Muscle of arm (tissue), 12 donors: ENCODE results near the gene DOCK2. TPM values are rescaled to one million over a fixed set of nuclear protein-coding genes. Genes with fewer than 3 reads are reported as not detected.
"Not testable (repeated sequence)": the region's sequence is repeated elsewhere in the genome, so short reads cannot be mapped to it uniquely, and the experiment has no call there.

Experiments used
- DNase-seq: peaks from one replicate; pipeline ENCODE4 v3.0.0-alpha.2; 2013
- polyA plus RNA-seq, 12 donors: library from polyadenylated mRNA; unstranded; fragments of 120-200 nt; gene quantifications; one replicate each; pipeline ENCODE4 v1.2.1, GENCODE V29; 2013; ENCODE audit not compliant: insufficient read length in 12 of 12

DOCK2 gene
- polyA plus RNA-seq, 12 donors: 2.7 to 18.3 (median 3.6) TPM; not detected in 1

DNA sequence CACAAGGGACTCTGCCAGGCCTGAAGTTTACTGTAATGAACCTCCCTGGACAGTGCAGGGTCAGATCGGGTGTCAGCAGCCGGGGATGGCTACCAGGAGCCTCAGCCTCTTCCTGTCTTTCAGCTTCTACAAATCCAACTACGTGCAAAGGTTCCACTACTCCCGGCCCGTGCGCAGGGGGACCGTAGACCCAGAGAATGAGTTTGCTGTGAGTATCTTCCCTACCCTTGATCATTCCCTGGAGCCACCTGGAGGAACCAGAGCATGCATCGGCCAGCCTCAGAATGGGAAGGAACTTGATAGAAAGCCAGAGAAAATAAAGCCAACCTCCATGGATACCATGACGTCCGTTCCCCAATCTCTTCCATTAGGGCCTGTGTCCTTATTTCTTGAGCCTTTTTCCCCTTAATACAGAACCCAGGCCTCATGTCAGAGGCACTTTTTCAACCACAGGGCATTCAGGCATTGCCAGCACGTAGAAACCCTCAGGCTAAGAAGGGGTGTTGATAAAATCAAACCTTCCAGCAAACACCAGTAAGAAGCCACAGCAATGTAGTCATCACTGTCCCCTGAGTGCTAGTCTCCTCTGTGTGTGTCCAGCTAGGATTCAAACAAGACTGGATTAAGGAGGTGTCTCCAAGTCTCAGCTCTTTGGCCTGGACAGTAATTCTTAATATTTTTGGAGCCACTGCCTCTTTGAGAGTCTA lies 419.6 kb downstream of the DOCK2 start:
- DNase-seq: no peak

DNA sequence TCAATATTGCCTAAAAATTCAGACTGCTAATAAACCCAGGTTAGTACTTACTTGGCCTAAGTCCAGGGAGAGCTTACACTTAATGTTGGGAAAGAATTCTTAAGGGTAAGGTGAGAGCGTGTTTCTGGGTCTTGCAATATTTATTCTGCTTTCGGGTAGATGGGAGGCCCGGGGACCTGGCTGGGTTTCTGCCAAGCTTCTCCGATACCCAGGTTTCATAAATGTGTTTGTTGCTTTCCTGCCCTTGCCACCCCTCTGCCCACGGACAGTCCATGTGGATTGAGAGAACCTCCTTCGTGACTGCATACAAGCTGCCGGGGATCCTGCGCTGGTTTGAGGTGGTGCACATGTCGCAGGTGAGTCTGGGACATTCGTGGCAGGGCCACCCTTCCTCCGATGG lies 420.2 kb downstream of the DOCK2 start:
- DNase-seq: no peak

DNA sequence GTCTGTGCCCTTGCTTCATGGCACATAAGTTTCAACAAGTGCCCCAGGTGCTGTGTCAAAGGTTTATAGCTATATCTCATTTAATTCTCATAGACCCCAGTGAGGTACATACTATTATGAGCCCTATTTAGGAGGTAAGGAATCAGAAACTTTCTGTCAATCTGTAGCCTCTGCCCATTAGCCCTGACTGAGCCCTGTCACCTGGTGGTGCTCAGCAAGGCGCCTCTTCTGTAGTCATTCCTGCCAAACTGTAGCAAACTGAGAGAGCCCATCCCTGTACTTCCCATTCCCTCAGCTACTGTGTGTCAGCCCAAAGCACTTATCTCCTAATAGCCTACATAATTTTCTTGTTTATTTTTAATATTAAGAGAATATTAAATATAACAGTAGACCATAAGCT lies 422.1 kb downstream of the DOCK2 start:
- DNase-seq: no peak

DNA sequence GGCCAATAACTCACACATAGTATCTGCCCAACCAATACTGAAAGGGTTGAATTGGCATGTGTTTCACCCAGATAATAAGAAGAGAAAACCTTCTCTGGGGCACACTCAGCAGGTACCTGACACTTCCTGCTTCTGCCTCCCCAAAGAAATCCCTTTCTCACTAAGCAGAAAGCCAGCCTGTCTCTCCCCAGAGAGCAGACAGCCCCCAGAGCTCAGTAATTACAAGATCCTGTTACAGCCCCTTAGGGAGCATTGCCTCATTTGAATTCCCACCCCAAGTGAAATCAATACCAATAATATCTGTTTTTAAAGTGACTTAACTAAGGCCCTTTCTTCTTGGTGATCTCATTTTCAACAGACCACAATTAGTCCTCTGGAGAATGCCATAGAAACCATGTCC lies 430.1 kb downstream of the DOCK2 start:
- DNase-seq: no peak

DNA sequence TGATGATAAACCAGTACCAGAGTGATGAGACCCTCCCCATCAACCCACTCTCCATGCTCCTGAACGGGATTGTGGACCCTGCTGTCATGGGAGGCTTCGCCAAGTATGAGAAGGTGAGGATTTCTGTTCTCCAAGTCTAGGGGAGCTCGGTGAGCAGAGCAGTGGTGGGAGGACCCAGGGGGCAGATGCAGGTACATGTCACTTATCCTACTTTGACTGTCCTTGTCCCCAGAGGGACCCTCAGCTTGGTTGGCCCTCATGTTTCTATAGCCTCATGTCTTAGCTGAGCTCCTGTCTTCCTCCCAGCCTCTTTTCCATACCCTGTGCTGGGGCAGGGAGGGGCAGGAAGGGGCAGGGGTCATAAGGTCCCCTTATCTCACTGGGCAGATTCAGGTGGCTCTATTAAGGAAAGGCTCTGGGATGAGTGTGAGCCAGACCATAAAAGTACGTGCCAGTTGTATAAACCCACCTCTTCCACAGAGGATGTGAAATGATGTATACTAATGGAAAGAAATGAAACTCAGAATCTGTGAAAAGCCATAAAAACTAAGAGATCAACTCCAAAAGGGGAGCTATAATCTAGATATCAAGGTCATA lies 430.6 kb downstream of the DOCK2 start:
- no peak for DNase-seq

DNA sequence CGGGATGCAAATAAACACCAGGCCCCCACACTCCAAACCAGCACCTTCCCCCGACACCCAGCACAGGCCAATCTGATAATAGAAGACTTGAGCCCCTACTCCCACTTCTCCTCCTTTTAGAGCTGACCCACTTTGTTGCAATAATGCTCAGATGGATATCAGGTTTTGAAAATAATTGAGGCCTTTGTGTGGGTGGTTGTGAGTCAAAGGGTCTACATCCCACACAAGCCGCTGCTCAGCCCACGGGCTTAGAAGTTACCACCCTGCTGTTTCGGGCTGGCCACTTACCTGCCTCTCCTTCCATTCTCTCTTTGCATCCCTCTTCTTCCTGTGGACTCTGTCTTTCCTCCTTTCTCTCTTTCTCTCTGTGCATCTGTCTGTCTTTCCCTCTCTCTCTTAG lies 432.4 kb downstream of the DOCK2 start:
- no peak for DNase-seq

DNA sequence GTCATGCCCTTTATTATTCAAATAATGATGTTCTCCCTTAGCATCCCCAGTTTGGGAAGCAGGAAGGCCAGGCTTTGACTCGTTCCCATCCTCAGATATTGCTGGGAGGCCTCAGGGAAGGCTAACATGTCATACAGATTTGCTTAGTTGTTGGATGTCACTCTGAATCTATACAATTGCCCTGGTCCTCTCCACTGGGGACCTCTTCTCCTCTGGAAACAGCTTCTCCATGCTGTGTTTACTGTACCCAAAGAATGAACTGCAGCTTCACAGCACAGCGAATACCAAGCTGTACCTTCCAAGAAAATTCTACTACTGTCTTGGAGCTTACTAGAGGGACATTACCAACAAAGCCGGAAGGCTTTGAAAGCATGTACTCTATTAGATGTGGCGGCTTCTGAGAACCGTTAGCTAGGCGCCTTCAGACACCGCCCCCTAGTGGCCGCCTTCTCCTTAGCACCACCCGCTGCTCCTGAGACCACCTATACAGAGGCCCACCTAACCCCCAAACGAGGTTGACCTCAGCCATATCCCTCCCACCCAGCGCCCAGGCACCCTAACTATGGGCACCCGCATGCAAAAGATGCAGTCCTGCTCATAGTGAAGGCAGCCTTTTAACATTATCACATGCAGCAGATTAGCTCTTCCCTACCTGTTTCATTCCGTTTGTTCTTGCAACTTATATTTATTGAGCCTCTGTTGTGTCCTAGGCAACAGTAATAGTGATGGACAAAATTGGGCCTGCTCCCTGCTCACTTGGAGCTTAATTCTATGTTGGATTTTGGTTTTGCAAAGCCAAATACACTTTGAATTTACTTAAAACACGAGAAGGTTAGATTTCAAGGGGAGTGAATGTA lies 433.7 kb downstream of the DOCK2 start:
- DNase-seq: peak; percentile 42

DNA sequence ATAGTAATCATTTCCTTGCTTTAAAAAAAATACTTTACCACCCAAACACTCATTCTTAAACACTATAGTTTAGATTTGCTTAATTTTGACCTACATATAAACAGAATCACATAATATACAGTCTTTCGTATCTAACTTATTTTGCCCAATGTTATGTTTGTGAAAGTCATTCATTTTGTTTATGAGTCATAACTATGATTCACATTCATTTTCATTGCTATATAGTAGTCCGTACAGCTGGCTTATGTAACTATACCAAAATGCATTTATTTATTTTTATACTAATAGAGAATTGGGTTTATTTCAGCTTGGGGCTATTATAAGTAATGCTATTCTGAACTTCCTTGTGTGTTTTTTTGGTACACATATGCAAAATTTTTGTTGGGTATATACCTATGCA lies 434.7 kb downstream of the DOCK2 start:
- no peak for DNase-seq

DNA sequence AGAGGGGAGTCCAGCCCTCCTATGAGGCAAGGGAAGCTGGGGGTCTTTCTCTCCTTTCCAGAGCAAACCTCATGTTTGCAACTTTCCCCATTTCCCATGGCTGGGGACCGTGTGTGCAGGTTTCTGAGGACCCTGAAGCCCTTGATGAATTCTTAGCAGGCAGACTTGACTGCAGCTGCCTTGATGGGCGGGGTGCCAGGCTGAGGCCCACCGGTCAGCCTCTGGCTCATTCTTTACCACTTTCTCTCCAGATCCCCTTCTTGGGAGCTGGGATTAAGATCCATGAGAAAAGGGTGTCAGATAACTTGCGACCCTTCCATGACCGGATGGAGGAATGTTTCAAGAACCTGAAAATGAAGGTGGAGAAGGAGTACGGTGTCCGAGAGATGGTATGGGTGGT lies 438.6 kb downstream of the DOCK2 start:
- no peak for DNase-seq

DNA sequence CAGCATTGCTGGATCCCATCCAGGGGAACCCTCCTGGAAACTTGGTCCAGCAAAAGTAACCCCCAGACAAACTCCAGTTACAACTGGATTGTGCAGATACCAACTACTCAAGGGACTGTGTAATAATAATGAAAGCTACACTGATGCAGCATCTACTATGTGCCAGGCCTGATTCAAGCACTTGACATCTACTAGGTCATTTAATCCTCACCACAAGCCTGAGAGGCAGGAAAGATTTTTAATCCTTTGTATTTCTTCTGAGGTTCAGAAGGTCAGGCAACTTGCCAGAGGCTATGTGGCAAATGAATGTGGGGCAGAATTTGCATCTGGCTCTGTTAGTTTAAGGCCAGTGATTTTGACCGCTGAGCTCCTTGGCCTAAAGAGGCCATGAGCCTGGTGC lies 439.1 kb downstream of the DOCK2 start:
- DNase-seq: no peak

DNA sequence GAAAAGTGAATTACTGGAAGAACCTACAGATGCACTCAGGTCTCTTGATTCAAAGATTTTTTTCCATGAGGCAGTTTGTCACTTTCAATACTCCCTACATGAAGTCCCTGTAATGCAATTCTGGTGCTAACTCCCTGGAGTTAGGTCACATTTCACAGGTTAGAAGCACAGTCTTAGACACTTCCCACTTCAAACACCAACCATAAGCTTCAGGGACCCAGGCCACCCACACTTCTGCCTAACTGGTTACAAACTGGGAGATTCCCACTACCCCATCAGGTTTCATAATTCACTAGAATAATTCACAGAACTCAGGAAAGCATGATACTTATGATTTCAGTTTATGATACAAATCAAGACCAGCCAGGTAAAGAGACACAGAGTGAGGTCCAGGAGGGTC lies 439.7 kb downstream of the DOCK2 start:
- DNase-seq: no peak

DNA sequence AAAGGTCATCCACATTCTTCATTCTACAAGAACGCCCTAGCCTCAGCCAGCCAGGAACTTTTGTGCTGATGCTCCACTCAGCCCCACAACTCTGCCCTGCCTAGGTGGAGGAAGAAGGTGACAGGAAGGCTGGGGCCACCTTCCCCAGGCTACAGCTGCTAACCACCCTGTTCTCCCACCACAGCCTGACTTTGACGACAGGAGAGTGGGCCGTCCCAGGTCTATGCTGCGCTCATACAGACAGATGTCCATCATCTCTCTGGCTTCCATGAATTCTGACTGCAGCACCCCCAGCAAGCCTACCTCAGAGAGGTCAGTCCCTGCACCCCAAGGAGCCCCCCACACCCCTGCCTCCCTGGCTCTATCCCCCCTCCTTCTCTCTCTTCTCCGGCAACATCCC lies 440.5 kb downstream of the DOCK2 start:
- DNase-seq: no peak

DNA sequence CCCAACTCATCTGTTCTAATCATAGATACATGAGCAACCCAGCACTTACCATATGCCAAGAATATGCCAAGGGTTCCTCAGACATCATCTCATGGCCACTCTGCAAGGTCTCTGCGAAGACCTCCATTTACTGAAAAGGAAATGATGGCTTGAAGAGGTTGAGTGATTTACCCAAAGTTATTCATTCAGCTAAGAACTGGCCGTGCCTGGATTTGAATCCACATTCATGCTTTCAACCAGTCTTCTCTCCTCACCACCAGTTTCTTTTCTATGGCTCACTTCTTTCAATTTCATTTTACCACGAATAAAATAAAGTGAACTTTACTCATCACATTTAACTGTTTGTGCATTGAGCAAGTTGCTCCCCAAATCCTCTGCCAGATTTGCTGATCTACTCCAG lies 441.4 kb downstream of the DOCK2 start:
- DNase-seq: no peak

DNA sequence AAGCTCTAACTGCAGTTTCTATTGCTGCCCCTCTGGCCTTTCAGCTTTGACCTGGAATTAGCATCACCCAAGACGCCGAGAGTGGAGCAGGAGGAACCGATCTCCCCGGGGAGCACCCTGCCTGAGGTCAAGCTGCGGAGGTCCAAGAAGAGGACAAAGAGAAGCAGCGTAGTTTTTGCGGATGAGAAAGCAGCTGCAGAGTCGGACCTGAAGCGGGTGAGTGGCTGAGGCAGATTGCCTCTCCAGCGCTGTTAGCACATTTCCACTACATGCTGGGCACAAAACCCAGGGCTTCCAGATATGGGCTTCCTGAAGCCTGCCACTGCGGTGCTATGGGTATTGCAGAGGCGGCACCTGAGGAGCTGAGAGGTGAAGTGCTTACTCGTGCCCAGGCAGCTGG lies 441.9 kb downstream of the DOCK2 start:
- no peak for DNase-seq

DNA sequence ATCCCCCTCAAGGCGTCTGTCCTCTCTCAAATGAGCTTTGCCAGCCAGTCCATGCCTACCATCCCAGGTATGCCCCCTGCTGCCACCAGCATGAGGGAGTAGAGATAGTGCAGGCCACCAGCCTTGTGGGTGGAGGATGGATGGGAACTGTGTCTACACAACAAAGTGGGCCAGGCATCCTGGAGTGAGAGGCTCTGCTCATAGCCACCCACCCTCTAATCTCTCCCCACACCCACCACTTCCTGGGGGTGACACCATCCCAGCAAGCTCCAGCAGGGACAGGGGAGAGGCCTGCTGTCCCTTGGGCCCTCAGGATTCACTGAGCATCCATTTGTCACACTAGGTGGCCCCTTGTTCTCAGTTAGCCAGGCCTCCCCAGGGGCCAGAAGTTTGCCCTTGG lies 443.1 kb downstream of the DOCK2 start:
- DNase-seq: no peak

DNA sequence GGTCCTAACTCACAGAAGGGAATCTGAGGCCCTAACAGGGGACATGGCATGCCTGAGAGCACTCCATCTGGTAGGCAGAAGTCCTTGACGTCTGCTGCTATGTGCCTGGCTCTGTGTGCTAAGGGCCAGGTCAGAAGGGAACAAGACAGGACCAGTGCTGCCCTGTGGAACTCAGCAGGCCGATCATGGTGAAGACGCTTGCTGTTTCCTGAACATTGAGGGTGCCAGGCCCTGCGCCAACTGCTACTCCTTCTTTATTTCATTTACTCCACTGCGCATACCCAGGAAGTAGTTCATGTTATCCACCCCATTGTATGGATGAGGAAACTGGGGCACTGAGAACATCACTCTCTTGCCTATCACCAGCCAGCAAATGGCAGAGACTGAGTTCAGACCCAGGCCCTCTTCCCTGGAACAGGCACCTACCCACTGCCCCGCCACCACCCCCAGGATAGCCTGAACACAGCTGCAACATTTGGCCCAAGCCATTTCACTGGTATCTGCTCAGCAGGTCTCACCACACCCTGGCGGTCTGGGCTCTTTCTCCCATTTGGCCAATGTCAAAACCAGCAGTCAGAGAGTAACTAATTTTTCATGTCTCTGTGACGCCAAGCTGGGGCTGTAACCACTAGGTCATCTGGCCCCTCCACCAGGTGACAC lies 443.8 kb downstream of the DOCK2 start:
- no peak for DNase-seq

DNA sequence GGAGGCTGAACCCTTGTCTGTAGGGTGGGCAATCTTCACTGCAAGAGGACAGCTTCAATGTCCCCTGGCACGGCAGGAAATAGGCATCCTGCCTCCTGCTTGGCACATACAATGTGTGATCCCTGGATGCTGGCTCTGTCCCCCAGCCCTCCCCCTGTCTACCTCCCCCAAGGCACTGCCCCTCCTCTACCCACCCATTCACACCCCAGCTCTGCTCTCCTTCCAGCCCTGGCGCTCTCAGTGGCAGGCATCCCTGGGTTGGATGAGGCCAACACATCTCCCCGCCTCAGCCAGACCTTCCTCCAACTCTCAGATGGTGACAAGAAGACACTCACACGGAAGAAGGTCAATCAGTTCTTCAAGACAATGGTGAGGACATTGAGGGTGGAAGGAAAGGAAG lies 444.5 kb downstream of the DOCK2 start:
- no peak for DNase-seq

DNA sequence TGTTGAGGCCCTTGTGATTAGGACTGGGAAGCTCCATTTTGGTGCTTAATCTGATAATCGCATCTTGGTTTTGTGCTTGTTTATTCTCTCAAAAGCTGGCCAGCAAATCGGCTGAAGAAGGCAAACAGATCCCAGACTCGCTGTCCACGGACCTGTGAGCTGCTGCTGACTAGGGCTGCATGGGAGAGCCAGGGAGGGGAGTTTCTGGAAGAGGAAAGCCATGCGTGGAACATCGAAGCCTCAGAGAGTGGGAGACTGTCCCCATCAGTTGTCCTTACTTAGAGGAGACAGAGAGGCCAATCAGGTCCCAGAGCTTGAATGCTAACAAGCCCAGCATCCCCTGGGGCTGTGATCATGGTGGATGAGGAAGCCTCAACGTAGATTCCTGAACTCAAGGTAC lies 445.6 kb downstream of the DOCK2 start:
- no peak for DNase-seq

DNA sequence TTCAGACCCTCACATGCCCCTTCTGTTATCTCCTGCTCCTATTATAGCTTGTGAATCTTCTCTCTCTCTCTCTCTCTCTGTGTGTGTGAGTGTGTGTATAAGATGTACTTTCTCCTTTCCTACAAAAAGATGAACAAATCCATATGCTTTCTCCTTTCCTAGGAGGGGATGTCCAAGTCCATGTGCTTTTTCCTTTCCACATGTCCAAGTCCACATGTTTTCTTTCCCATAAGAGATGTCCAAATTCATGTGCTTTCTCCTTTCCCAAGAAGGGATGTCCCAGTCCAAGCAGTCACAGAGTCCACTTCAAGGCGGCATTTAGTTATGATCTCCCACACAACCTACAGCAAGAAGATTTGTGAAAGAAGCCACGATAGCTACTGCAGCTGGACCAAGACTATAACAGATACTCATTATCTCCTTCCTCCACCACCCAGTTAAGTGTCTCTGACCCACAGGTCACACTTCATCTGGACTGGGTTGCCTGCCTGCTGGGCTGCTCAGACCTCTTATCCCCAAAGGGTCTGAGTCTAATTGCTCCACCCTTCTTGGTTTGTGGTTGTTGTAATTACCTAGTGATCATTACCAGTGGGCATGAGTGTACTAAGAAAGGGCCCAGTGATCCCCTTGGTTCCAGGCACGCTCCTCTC lies 450.2 kb downstream of the DOCK2 start:
- DNase-seq: no peak

DNA sequence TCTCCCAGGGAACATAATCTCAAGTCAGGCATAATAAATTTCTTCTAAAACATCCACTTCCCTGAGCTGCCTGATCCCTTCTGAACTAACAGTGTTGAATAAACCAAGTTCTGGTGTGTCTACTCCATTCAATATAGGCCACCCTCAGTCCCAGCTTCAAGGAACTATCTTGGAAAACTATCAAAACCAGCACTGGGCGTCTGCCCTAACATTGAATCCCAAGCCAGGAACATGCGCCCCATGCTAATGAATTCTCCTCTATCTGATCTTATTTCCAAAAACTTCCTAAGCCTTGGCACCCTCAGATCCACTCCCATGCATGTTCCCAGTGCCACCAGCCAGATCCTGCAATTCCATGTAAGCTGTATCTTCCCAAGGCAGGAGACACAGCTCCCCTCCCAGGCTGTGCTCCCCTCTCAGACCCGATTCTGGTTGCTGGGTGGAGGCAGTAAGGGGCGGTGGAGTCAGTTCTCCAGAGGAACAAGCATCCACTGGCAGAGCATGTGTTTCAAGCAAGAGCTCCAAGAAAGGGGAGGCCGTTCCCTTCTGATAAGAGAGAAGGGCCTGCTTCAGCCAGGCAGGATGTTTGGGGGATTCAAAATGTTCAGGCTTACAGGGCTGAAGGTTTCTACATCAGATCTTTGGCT lies 455.5 kb downstream of the DOCK2 start:
- DNase-seq: no peak

DNA sequence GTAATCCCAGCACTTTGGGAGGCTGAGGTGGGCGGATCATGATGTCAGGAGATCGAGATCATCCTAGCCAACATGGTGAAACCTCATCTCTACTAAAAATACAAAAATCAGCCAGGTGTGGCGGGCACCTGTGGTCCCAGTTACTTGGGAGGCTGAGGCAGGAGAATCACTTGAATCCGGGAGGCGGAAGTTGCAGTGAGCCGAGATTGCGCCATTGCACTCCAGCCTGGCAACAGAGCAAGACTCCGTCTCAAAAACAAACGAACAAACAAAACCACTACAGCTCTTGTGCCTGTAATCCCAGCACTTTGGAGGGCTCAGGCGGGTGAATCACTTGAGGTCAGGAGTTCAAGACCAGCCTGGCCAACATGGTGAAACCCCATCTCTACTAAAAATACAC lies 457.3 kb downstream of the DOCK2 start:
- not testable (repeated sequence) for DNase-seq

DNA sequence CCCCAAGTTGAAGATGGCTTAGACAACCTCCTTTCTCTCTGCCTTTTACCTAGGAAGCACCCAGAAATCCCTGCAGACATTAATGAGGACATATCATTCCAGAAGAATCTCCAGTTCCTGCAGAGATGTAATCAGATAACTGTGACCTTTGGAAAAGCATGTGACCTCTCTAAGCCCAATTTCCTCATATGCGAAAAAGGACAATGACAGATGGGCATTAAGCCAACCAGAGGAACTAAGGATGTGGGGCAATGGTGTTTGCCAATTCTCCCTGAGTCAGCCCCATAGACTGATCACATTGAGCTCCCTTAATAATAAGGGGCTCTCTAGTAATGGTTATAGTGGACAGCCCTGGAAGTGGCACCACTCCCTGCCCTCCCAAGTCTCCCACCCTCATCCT lies 458.6 kb downstream of the DOCK2 start:
- DNase-seq: no peak
